ENCODE results near the gene CORIN.
"Not testable (repeated sequence)": the region's sequence is repeated elsewhere in the genome, so short reads cannot be mapped to it uniquely, and the experiment has no call there.

The CORIN gene

GRCh38 chr4:47691757-47692383 is 146.0 kb downstream of the CORIN start:
- not testable (repeated sequence) for DNase-seq (ENCODE audit: low spot score)

GRCh38 chr4:47690611-47691010 is 147.3 kb downstream of the CORIN start:
- DNase-seq (ENCODE audit: low spot score), result peak; percentile 4

GRCh38 chr4:47686294-47686872 is 151.5 kb downstream of the CORIN start:
- peak; percentile 62 for DNase-seq (ENCODE audit: low spot score)

- no peak for DNase-seq (ENCODE audit: low spot score)
Measured at GRCh38 chr4:47675806-47676205, 162.1 kb downstream of the CORIN start.

GRCh38 chr4:47674144-47674543 is 163.7 kb downstream of the CORIN start:
- DNase-seq (ENCODE audit: low spot score), result no peak

- no peak for DNase-seq (ENCODE audit: low spot score)
Measured at GRCh38 chr4:47672696-47673095, 165.2 kb downstream of the CORIN start.

- no peak for DNase-seq (ENCODE audit: low spot score)
Measured at GRCh38 chr4:47669946-47670345, 167.9 kb downstream of the CORIN start.

GRCh38 chr4:47668810-47669408 is 169.0 kb downstream of the CORIN start:
- DNase-seq (ENCODE audit: low spot score), result peak; percentile 60

GRCh38 chr4:47668256-47668655 is 169.6 kb downstream of the CORIN start:
- DNase-seq (ENCODE audit: low spot score), result no peak

- no peak for DNase-seq (ENCODE audit: low spot score)
Measured at GRCh38 chr4:47667552-47667951, 170.3 kb downstream of the CORIN start.

- no peak for DNase-seq (ENCODE audit: low spot score)
Measured at GRCh38 chr4:47664051-47664826, 173.6 kb downstream of the CORIN start.

- DNase-seq (ENCODE audit: low spot score), result peak; percentile 15
Measured at GRCh38 chr4:47662975-47663374, 174.9 kb downstream of the CORIN start.

GRCh38 chr4:47661741-47662140 is 176.1 kb downstream of the CORIN start:
- no peak for DNase-seq (ENCODE audit: low spot score)

- DNase-seq (ENCODE audit: low spot score), result no peak
Measured at GRCh38 chr4:47659342-47659741, 178.5 kb downstream of the CORIN start.

- no peak for DNase-seq (ENCODE audit: low spot score)
Measured at GRCh38 chr4:47654972-47655693, 182.7 kb downstream of the CORIN start.

- no peak for DNase-seq (ENCODE audit: low spot score)
Measured at GRCh38 chr4:47652092-47652491, 185.8 kb downstream of the CORIN start.

GRCh38 chr4:47651231-47651630 is 186.6 kb downstream of the CORIN start:
- no peak for DNase-seq (ENCODE audit: low spot score)

GRCh38 chr4:47650584-47651130 is 187.2 kb downstream of the CORIN start:
- no peak for DNase-seq (ENCODE audit: low spot score)

GRCh38 chr4:47647544-47647943 is 190.3 kb downstream of the CORIN start:
- no peak for DNase-seq (ENCODE audit: low spot score)

- no peak for DNase-seq (ENCODE audit: low spot score)
Measured at GRCh38 chr4:47647029-47647428, 190.8 kb downstream of the CORIN start.

- no peak for DNase-seq (ENCODE audit: low spot score)
Measured at GRCh38 chr4:47646372-47646771, 191.5 kb downstream of the CORIN start.

GRCh38 chr4:47643845-47644244 is 194.0 kb downstream of the CORIN start:
- DNase-seq (ENCODE audit: low spot score), result no peak

Data from kidney tubule cell (primary cell).